Mesothelial cell of epicardium (in vitro differentiated cells): Measurements from ENCODE around the gene DLX1. TPM values are rescaled to one million over a fixed set of nuclear protein-coding genes. Genes with fewer than 3 reads are reported as not detected.
"Not testable (repeated sequence)": the region's sequence is repeated elsewhere in the genome, so short reads cannot be mapped to it uniquely, and the experiment has no call there.

Experiments
- DNase-seq, 2 experiments: peaks; one replicate each; pipeline ENCODE4 v3.0.0; 2021; ENCODE audit warnings: low spot score in 2 of 2; ENCODE audit not compliant: unreplicated experiment in 2 of 2
- H3K27ac Mint-ChIP-seq: 2 replicates; pipeline ENCODE4 v1.8.0; 2021; ENCODE audit warnings: mixed read lengths
- H3K27me3 Mint-ChIP-seq: 2 replicates; pipeline ENCODE4 v1.8.0; 2021; ENCODE audit warnings: low read depth, mixed read lengths
- H3K36me3 Mint-ChIP-seq: 2 replicates; pipeline ENCODE4 v1.8.0; 2021; ENCODE audit warnings: mixed read lengths
- H3K4me1 Mint-ChIP-seq: 2 replicates; pipeline ENCODE4 v1.8.0; 2021; ENCODE audit warnings: mixed read lengths
- H3K4me3 Mint-ChIP-seq: 2 replicates; pipeline ENCODE4 v1.8.0; 2021; ENCODE audit warnings: mild to moderate bottlenecking, moderate library complexity, mixed read lengths
- H3K9me3 Mint-ChIP-seq: 2 replicates; pipeline ENCODE4 v1.8.0; 2021; ENCODE audit warnings: mixed read lengths
- total RNA-seq: library from RNA; stranded (reverse); gene quantifications from 3 replicates; pipeline ENCODE4 v1.2.1, GENCODE V29; 2021
- TF ChIP-seq, protein P1 (sequence below): fragments of 200-600 bp; sonication (generic); IDR thresholded peaks from one replicate; pipeline ENCODE4 v1.5.0; 2021; ENCODE audit warnings: antibody characterized with exemption; ENCODE audit not compliant: unreplicated experiment

DLX1 gene
- total RNA-seq, 1 donor from 2014 or later, result 5.9 TPM

DNA sequence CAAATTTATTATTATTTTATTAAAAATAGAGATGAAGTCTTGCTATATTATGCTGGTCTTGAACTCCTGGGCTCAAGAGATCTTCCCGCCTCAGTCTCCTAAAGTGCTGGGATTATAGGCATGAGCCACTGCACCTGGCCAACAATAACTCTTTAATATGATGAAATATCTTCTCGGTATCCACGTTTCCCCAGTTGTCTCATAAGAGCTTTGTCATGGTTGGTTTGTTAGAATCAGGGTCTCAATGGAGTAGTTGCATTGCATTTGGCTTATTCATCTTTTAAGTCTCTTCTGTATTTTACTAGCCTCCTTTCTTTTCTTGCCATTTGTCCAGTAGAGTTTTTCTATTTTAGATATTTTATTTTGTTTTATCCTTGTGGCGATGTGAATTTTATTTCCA, 50.1 kb downstream of the DLX1 start:
- H3K9me3 Mint-ChIP-seq, result peaks cover 20% of the 10 kb centered on the region
- TF ChIP-seq, protein P1, sequence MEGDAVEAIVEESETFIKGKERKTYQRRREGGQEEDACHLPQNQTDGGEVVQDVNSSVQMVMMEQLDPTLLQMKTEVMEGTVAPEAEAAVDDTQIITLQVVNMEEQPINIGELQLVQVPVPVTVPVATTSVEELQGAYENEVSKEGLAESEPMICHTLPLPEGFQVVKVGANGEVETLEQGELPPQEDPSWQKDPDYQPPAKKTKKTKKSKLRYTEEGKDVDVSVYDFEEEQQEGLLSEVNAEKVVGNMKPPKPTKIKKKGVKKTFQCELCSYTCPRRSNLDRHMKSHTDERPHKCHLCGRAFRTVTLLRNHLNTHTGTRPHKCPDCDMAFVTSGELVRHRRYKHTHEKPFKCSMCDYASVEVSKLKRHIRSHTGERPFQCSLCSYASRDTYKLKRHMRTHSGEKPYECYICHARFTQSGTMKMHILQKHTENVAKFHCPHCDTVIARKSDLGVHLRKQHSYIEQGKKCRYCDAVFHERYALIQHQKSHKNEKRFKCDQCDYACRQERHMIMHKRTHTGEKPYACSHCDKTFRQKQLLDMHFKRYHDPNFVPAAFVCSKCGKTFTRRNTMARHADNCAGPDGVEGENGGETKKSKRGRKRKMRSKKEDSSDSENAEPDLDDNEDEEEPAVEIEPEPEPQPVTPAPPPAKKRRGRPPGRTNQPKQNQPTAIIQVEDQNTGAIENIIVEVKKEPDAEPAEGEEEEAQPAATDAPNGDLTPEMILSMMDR, result no peak
- H3K27ac Mint-ChIP-seq, result no peak overlapping the region
- no peaks in the 10 kb centered on the region for H3K27me3 Mint-ChIP-seq
- DNase-seq, result no peak
- no peak overlapping the region for H3K4me3 Mint-ChIP-seq
- H3K36me3 Mint-ChIP-seq, result no peaks in the 10 kb centered on the region
- no peaks in the 10 kb centered on the region for H3K4me1 Mint-ChIP-seq

DNA sequence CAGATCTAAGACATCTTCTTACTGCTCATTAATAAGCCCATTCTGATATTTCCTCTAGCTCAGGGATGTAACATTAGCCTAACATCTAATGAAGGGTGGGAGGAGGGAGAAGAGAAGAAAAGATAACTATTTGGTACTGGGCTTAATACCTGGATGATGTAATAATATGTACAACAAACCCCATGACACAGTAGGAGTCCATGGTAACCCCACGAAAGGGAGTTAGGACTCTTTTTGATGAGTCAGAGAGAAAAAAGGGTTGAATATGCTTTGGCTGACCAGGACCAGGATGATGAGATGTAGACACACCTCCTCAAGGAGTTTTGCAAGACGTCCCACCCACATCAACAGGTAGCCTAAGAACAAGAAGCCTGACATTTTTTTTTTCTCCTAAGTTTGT, 51.8 kb downstream of the DLX1 start:
- DNase-seq, result no peak
- TF ChIP-seq, protein P1, result no peak
- no peaks in the 10 kb centered on the region for H3K4me1 Mint-ChIP-seq
- H3K4me3 Mint-ChIP-seq, result no peak overlapping the region
- H3K9me3 Mint-ChIP-seq, result peaks cover 21% of the 10 kb centered on the region
- H3K27ac Mint-ChIP-seq, result no peak overlapping the region
- H3K36me3 Mint-ChIP-seq, result no peaks in the 10 kb centered on the region
- no peaks in the 10 kb centered on the region for H3K27me3 Mint-ChIP-seq

DNA sequence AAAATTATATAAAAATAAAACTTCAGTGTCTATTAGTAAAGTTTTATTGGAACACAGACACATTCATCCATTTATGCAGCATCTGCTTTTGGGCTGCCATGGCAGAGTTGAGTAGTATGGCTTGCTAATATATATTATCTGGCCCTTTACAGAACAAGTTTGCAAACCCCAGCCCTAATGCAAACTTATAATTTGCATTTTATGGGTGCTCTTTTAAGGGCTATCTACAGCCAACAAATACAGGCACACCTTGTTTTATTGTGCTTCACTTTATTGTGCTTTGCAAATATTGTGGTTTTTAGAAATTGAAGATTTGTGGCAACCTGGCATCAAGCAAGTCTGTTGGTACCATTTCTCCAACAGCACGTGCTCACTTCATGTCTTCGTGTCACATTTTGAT, 52.6 kb downstream of the DLX1 start:
- Mint-ChIP-seq H3K4me3 (no peak overlapping the region), H3K4me1 (no peaks in the 10 kb centered on the region), H3K36me3 (no peaks in the 10 kb centered on the region), H3K27ac (no peak overlapping the region), H3K27me3 (no peaks in the 10 kb centered on the region), H3K9me3 (peaks cover 21% of the 10 kb centered on the region)
- TF ChIP-seq, protein P1, result no peak
- no peak for DNase-seq

DNA sequence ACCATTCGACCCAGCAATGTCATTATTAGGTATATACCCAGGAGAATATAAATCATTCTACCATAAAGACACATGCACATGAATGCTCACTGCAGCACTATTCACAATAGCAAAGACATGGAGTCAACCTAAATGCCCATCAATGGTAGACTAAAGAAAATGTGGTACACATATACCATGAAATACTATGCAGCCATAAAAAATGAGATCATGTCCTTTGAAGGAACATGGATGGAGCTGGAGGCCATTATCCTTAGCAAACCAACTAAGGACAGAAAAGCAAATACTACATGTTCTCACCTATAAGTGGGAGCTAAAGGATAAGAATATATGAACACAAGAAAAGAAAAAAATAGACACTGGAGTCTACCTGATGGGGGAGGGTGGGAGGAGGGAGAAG, 53.4 kb downstream of the DLX1 start:
- H3K4me3 Mint-ChIP-seq, H3K36me3 Mint-ChIP-seq, H3K27ac Mint-ChIP-seq, H3K4me1 Mint-ChIP-seq, H3K27me3 Mint-ChIP-seq, DNase-seq: not testable (repeated sequence)
- H3K9me3 Mint-ChIP-seq, result peaks cover 21% of the 10 kb centered on the region

Other genes starting within 250 kb of the DLX1 start
- gene SLC25A12, start 191.3 kb upstream of the DLX1 start, total RNA-seq, result 21.2 to 25.4 TPM (median 23.4 TPM) in 3 replicates
- 31.4 to 33.8 TPM (median 33.4 TPM) in 3 replicates for gene HAT1, start 163.0 kb upstream of the DLX1 start, total RNA-seq
- gene METAP1D, start 85.6 kb upstream of the DLX1 start, total RNA-seq, result 13.1 to 15.0 TPM (median 13.5 TPM) in 3 replicates
- gene DLX2, start 17.4 kb downstream of the DLX1 start, total RNA-seq, result 9.7 to 11.8 TPM (median 10.7 TPM) in 3 replicates